Esophagus muscularis mucosa (tissue), 3 donors: ENCODE results near the gene PPP1R1B.

ENCODE experiments used
- POLR2A ChIP-seq: fragments of 450-650 bp; IDR thresholded peaks from one replicate; pipeline ENCODE4 v1.6.1; 2017; ENCODE audit warnings: antibody characterized with exemption, moderate library complexity, mild to moderate bottlenecking, low read depth
- POLR2AphosphoS5 ChIP-seq, 2 donors: sonication (generic); formaldehyde crosslinking; IDR thresholded peaks; one replicate each; pipeline ENCODE4 v1.6.1; 2017; ENCODE audit warnings: antibody characterized with exemption in 2 of 2
- TF ChIP-seq, protein P1 (sequence below), 3 experiments: fragments of 200-600 bp in 2 of 3; fragments of 450-650 bp in 1 of 3; sonication (generic) in 2 of 3; IDR thresholded peaks; one replicate each; pipeline ENCODE4 v1.5.1; 2017 to 2019; ENCODE audit warnings: antibody characterized with exemption in 3 of 3, mild to moderate bottlenecking in 2 of 3, moderate library complexity in 1 of 3

DNA sequence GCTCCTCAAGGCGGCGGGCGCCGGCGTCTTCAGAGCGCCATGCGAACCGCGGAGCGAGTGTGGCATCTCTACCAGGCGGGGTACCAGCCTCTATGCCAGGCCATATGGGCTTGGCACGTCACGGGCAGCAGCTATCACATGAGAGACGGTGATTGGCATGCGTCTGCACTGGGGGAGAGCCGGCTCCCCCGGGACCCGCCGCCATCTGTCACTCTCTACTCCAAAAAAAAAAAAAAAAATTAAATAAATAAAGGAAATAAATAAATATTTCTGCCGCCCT is 19.0 kb upstream of the PPP1R1B start, which contains the start of gene NEUROD2:
- TF ChIP-seq POLR2AphosphoS5 (IDR thresholded peaks at IDR 0.05) (no peak), POLR2A (no peak)
- TF ChIP-seq, protein P1, sequence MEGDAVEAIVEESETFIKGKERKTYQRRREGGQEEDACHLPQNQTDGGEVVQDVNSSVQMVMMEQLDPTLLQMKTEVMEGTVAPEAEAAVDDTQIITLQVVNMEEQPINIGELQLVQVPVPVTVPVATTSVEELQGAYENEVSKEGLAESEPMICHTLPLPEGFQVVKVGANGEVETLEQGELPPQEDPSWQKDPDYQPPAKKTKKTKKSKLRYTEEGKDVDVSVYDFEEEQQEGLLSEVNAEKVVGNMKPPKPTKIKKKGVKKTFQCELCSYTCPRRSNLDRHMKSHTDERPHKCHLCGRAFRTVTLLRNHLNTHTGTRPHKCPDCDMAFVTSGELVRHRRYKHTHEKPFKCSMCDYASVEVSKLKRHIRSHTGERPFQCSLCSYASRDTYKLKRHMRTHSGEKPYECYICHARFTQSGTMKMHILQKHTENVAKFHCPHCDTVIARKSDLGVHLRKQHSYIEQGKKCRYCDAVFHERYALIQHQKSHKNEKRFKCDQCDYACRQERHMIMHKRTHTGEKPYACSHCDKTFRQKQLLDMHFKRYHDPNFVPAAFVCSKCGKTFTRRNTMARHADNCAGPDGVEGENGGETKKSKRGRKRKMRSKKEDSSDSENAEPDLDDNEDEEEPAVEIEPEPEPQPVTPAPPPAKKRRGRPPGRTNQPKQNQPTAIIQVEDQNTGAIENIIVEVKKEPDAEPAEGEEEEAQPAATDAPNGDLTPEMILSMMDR (IDR thresholded peaks at IDR 0.05), result no peak
